ENCODE data around the gene UBA6.
"Not testable (repeated sequence)": the region's sequence is repeated elsewhere in the genome, so short reads cannot be mapped to it uniquely, and the experiment has no call there.

UBA6 gene

GRCh38 chr4:67700738-67701516 is at the start of gene UBA6:
Gene UBA6, minus strand, starts transcription at chr4:67701155. Its CDS starts 36 bp downstream, at chr4:67701119.
- peak; percentile 57 for DNase-seq

DNA sequence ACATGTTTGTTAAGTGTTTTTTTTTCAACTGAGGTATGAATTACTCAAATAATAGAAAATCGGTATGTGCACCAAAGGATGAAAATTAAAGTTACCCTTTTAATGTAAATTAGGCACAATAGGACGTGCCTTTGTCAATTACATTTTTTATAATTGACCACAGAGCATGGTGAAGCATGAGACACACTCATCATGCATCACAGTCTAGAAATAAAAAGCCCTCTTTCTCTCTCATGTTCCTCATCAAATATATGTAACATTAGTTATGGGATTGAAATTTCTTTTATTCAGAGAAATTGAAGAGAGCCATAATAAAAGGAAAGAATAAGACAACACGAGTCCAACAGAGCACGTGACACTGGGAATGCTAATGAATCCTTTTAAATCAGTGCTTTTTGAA is 49.7 kb upstream of the UBA6 start:
- no peak for DNase-seq

- DNase-seq: no peak
Measured at GRCh38 chr4:67749286-67749685, 48.3 kb upstream of the UBA6 start.

- DNase-seq: no peak
Measured at GRCh38 chr4:67746797-67747495, 46.0 kb upstream of the UBA6 start.

DNA sequence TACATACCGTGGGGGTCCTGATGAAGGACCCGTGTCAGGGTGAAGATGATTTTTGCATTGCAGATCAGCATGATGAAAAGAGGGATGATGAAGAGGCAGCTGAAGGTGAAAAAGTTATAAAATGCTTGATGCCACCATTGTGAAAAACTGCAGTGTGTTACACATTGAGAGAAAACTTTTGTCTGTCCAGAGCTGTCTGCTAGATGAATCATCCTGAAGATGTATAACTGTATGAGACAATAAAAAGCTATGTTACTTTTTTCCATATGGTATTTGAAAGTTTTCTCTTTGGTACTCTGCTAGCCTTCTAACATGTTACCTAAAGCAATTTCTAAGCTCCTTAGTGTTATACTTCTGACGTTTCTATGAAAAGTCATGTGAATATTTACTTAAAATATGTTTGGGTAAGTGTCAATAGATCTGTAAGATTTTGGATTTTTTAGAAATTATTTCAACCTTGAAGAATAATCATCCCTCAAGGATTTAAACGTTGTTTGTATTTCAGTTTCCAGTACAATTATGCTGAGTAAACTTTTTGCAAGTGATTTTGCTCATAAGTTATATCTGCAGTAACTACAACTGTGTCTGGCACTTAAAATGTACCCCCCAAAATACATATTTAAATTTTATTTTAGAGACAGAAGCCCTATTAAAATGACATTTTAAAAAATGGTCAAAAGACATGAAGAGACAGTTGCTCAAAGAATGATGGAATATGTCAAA is 43.8 kb upstream of the UBA6 start:
- DNase-seq: no peak

GRCh38 chr4:67743194-67743593 is 42.2 kb upstream of the UBA6 start:
- DNase-seq: no peak

- no peak for DNase-seq
Measured at GRCh38 chr4:67736262-67736661, 35.3 kb upstream of the UBA6 start.

GRCh38 chr4:67735325-67735724 is 34.4 kb upstream of the UBA6 start:
- no peak for DNase-seq

- not testable (repeated sequence) for DNase-seq
Measured at GRCh38 chr4:67730511-67730910, 29.6 kb upstream of the UBA6 start.

DNA sequence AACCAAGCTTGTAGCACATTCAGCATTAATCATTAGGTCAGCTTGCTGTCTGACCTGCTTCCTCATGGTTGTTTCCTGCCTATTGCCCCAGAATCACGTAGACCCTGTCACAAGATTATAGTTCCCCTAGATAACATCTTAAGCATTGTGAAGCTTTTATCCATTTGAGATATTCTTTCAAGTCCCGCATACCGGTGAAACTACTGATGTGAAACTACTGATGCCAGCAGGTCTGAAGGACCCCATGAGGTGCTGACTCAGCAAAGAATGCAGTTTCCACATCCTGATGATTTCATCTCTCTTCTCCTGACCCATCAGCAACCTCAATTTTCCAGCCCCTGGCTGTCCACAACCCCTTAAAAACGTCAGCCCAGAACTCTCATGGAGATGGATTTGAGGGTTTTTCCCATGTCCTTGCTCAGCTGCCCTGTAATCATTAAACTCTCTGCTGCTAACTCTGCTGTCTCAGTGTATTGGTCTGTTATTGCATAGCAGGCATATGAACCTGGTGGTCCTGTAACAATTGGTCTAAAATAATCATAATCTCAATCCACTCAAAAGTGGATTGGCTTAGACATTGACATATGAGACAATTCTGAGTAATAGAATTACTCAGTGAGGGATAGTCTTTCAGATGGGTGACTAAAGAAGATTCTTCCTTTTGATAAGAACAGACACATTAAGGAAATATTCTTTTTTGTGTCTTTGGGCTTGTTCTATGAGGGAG is 26.3 kb upstream of the UBA6 start:
- DNase-seq: no peak

- DNase-seq: no peak
Measured at GRCh38 chr4:67725981-67726380, 25.0 kb upstream of the UBA6 start.

DNA sequence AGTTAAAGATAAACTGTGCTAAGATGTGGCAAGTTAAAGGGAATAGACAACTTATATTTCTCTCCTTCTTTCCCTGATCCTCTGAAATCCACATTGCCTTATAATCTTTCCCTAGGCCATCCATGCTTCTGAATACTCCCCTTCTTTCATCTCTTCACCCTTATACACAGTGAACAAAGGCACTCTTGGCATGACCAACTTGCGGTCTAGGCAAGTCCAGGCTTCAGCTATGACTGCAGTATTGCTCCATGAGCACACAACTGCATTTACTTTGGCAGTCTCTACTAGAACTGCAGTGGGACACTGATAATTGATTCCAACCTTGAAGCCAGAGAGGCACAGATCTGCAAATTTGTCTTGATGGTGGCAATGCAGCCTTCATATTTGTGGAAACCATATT is 24.2 kb upstream of the UBA6 start:
- DNase-seq: no peak

DNA sequence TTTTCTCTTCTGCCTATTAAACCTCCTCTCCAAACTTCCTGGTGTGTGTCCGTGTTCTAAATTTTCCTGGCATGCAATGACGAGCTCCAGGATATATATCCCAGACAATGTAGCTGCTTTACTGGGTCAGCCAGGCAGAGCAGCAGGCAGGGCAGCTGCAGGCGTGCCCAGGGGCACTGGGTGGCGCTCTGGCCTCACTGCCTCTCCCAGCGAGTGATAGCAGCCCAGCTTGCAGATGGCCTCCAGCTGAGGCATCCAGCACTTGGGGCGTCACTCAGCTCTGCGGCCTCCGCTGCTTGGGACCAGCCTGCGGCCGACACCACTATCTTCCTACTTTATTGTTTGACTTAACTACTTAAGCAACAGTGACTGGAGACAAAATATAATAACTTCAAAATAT is 23.0 kb upstream of the UBA6 start:
- no peak for DNase-seq

DNA sequence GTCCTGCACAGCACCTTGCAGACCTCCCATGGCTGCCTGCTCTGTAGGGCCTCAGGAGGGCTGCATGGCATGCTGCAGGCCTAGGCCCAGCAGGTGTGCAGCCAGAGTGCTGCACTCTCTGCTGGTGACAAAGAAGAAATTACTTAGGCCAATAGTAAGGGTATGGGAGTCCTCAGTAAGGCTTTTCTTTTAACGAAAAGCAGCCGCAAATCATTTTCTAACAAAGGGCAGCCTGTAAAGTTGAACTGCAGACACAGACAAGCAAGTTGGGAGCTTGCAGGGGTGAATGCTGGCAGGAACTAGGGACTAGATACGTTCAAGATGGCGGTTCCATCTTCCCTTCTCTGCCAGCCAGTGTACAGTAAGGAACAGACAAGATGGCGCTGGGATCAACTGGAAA is 22.4 kb upstream of the UBA6 start:
- DNase-seq: no peak

- no peak for DNase-seq
Measured at GRCh38 chr4:67721770-67722597, 21.0 kb upstream of the UBA6 start.

- DNase-seq: no peak
Measured at GRCh38 chr4:67721315-67721769, 20.4 kb upstream of the UBA6 start.

GRCh38 chr4:67719953-67720617 is 19.1 kb upstream of the UBA6 start:
- DNase-seq: no peak

DNA sequence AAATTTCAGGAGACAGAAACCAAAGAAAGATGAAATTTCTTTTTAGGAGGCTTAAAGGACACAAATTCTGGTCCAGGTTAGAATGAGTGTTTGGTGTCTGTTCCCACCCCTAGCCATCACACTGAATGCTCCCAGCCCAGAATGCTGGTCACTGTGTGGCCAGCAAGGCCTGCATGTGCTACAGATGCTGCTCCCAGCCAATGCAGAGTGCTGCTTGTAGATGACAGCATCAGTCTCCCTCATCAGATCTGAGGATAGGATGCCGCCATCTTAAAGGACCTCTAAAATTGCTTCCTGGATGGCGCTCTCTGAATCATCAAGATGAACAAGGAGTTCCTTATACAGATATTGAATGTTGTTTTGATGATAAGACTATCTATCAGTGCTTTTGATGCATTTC is 17.9 kb upstream of the UBA6 start:
- DNase-seq: no peak

DNA sequence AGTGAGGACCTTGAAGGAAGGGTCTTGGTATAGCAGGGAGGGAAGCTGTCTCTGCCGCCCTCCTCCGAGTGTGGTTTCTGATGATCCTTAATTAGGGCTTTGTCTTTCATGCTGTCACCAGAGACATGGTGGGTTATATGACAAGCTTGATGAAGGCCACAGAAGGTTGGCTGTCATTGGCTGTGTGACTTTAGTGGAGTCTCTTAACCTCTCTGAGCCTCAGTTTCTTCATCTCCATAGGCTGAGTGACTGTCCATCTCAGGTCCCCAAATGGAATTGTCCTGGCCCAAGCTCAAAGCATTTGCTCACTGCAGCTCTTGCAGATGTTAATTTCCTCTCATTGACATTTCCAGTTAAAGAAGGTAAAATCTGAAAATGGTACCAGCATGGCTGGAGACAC is 16.6 kb upstream of the UBA6 start:
- DNase-seq: no peak

DNA sequence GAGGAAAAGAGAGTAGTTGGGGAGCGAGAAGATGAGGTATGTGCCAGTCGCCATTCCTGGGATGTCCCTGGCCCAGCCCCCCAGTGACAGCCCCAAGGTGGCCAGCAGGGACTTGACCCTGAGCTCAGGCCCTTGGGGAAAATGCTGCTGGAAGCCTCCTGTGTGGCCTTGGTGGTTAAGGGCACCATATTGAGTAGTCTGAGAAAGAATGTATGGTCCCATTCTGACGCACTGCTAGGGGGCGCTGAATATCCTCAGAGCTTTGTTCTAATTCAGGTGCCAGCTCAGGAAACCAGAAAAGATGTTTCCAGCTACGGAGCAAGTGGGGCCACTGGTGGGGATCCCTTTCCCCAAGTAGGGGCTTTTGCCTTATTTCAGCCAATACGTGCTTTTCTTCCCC is 14.0 kb upstream of the UBA6 start:
- no peak for DNase-seq

DNA sequence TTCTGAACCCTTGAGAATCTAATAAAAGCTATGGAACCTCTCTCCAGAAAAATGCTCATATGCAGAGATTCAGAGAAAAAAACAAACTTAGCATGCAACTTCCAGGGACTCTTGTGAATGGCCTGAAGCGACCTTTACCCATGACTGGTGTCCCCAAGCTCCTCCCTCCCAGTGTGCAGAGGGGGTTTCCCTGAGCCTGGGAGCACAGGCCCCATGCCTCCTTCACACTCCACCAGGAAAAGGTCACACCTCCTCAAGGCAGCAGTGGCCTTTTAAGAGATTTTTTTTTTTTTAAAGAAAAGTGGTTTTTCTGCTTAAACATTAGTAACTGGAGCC is 13.3 kb upstream of the UBA6 start:
- DNase-seq: no peak
